Coronary artery (tissue), 2 donors: Measurements from ENCODE around the gene OMD.
"Not testable (repeated sequence)": the region's sequence is repeated elsewhere in the genome, so short reads cannot be mapped to it uniquely, and the experiment has no call there.

Experiments used
- DNase-seq: peaks from one replicate; pipeline ENCODE4 v3.0.0-alpha.2; 2017; ENCODE audit warnings: low spot score
- H3K27ac ChIP-seq, 2 donors: fragments of 200-600 bp; sonication (generic); one replicate each; pipeline ENCODE4 v1.5.1; 2016 to 2019
- H3K4me3 ChIP-seq: fragments of 200-600 bp; sonication (generic); 2 replicates; pipeline ENCODE4 v1.5.1; 2016; ENCODE audit warnings: mild to moderate bottlenecking, moderate library complexity
- CTCF ChIP-seq: fragments of 200-600 bp; sonication (generic); IDR thresholded peaks from one replicate; pipeline ENCODE4 v1.5.1; 2019; ENCODE audit warnings: antibody characterized with exemption

Gene OMD

GRCh38 chr9:92422611-92423338, 1.5 kb downstream of the OMD start:
- no peak overlapping the region for H3K27ac ChIP-seq
- TF ChIP-seq CTCF, result no peak
- peak overlapping the region; percentile 61 for H3K4me3 ChIP-seq
- DNase-seq, result no peak

GRCh38 chr9:92414566-92414965, 9.7 kb downstream of the OMD start:
- DNase-seq, result no peak
- no peak for TF ChIP-seq CTCF
- H3K4me3 ChIP-seq, result no peak overlapping the region
- no peak overlapping the region for H3K27ac ChIP-seq

- H3K27ac ChIP-seq, H3K4me3 ChIP-seq, DNase-seq: not testable (repeated sequence)
Measured at GRCh38 chr9:92411157-92411556, 13.1 kb downstream of the OMD start.

GRCh38 chr9:92408747-92409478, 15.4 kb downstream of the OMD start:
- no peak for DNase-seq
- H3K27ac ChIP-seq, result no peak overlapping the region
- no peak overlapping the region for H3K4me3 ChIP-seq
- TF ChIP-seq CTCF, result no peak

GRCh38 chr9:92407818-92408217, 16.5 kb downstream of the OMD start:
- TF ChIP-seq CTCF, result no peak
- no peak overlapping the region for H3K4me3 ChIP-seq
- peak overlapping the region; percentile 88 to 92 for H3K27ac ChIP-seq
- DNase-seq, result no peak

GRCh38 chr9:92406477-92406876, 17.8 kb downstream of the OMD start:
- TF ChIP-seq CTCF, result no peak
- H3K27ac ChIP-seq, result peak overlapping the region; percentile 88 to 92
- DNase-seq, result peak; percentile 81
- H3K4me3 ChIP-seq, result peak overlapping the region; percentile 66

- DNase-seq, result no peak
- Histone ChIP-seq H3K27ac (peak overlapping the region; percentile 88 to 92), H3K4me3 (peak overlapping the region; percentile 66)
- TF ChIP-seq CTCF, result no peak
Measured at GRCh38 chr9:92405818-92406217, 18.5 kb downstream of the OMD start.
